Gastroesophageal sphincter (tissue), 3 donors: ENCODE results near the gene POLD2.

ENCODE experiments used
- EP300 ChIP-seq: sonication (generic); formaldehyde crosslinking; IDR thresholded peaks from one replicate; pipeline ENCODE4 v1.6.1; 2017; ENCODE audit warnings: antibody characterized with exemption, mild to moderate bottlenecking
- POLR2A ChIP-seq, 2 donors: fragments of 450-650 bp; IDR thresholded peaks; one replicate each; pipeline ENCODE4 v1.6.1; 2017; ENCODE audit warnings: antibody characterized with exemption in 2 of 2, mild to moderate bottlenecking in 2 of 2, moderate library complexity in 1 of 2
- TF ChIP-seq, protein P1 (sequence below), 4 experiments: fragments of 200-600 bp in 2 of 4; fragments of 450-650 bp in 2 of 4; sonication (generic) in 1 of 4; IDR thresholded peaks; one replicate each; pipeline ENCODE4 v1.5.1; 2017 to 2019; ENCODE audit warnings: antibody characterized with exemption in 4 of 4, mild to moderate bottlenecking in 2 of 4, moderate library complexity in 2 of 4

DNA sequence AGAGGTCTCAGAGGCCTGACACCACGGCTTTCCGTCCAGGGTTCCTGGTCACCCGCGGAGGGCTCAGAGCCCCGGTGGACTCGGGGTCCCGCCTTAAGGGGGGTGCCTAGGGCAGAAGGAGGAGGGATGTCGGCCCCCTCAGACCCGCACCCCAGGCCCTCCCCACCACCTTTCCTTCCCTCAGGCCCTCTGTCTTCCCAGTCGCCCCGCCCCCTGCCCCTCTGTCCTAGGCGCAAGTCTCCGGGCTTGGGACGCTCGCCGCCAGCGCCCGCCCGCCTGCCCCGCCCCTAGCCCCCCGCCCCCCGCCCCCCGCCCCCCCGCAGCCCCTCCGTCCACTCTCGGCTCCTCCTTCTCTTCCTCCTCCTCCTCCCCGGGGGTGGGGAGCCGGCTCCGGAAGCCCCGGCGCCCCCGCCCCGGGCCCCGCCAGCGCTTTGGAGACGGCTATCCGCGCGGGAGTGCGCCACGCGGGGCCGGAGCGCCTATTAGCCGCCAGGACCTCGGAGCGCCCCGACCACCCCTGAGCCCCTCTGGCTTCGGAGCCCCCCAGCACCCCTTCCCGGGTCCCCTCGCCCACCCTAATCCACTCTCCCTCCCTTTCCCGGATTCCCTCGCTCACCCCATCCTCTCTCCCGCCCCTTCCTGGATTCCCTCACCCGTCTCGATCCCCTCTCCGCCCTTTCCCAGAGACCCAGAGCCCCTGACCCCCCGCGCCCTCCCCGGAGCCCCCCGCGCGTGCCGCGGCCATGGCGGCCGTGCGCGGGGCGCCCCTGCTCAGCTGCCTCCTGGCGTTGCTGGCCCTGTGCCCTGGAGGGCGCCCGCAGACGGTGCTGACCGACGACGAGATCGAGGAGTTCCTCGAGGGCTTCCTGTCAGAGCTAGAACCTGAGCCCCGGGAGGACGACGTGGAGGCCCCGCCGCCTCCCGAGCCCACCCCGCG, 19.2 kb downstream of the POLD2 start, which contains the start of gene AEBP1:
- TF ChIP-seq, protein P1, sequence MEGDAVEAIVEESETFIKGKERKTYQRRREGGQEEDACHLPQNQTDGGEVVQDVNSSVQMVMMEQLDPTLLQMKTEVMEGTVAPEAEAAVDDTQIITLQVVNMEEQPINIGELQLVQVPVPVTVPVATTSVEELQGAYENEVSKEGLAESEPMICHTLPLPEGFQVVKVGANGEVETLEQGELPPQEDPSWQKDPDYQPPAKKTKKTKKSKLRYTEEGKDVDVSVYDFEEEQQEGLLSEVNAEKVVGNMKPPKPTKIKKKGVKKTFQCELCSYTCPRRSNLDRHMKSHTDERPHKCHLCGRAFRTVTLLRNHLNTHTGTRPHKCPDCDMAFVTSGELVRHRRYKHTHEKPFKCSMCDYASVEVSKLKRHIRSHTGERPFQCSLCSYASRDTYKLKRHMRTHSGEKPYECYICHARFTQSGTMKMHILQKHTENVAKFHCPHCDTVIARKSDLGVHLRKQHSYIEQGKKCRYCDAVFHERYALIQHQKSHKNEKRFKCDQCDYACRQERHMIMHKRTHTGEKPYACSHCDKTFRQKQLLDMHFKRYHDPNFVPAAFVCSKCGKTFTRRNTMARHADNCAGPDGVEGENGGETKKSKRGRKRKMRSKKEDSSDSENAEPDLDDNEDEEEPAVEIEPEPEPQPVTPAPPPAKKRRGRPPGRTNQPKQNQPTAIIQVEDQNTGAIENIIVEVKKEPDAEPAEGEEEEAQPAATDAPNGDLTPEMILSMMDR (IDR thresholded peaks at IDR 0.05) = no peak
- TF ChIP-seq POLR2A (IDR thresholded peaks at IDR 0.05) = peak in 1 of 2 donors; percentile 29
- TF ChIP-seq EP300 = no peak
